Ishikawa (cell line): ENCODE measurements around the gene DISP2.

Experiments used
- CEBPB ChIP-seq: IDR thresholded peaks from 2 replicates; pipeline ENCODE4 v1.6.1; 2012
- CREB1 ChIP-seq: IDR thresholded peaks from 2 replicates; pipeline ENCODE4 v1.6.1; 2012; ENCODE audit warnings: low read depth
- EGR1 ChIP-seq: IDR thresholded peaks from 2 replicates; pipeline ENCODE4 v1.6.1; 2012
- EP300 ChIP-seq: IDR thresholded peaks from 2 replicates; pipeline ENCODE4 v1.6.1; 2012; ENCODE audit warnings: borderline replicate concordance
- FOXM1 ChIP-seq: IDR thresholded peaks from 2 replicates; pipeline ENCODE4 v1.6.1; 2012; ENCODE audit warnings: low read depth, borderline replicate concordance
- NFIC ChIP-seq: IDR thresholded peaks from 2 replicates; pipeline ENCODE4 v1.6.1; 2012
- RAD21 ChIP-seq: IDR thresholded peaks from 2 replicates; pipeline ENCODE4 v1.6.1; 2012; ENCODE audit warnings: low read depth
- TAF1 ChIP-seq: IDR thresholded peaks from 2 replicates; pipeline ENCODE4 v1.6.1; 2012; ENCODE audit warnings: low read depth, mild to moderate bottlenecking
- TCF12 ChIP-seq: IDR thresholded peaks from 2 replicates; pipeline ENCODE4 v1.6.1; 2012; ENCODE audit warnings: low read depth
- TEAD4 ChIP-seq: IDR thresholded peaks from 2 replicates; pipeline ENCODE4 v1.6.1; 2012
- USF1 ChIP-seq: IDR thresholded peaks from 2 replicates; pipeline ENCODE4 v1.6.1; 2012
- YY1 ChIP-seq: IDR thresholded peaks from 2 replicates; pipeline ENCODE4 v1.6.1; 2012; ENCODE audit warnings: low read depth
- ZBTB7A ChIP-seq: IDR thresholded peaks from 2 replicates; pipeline ENCODE4 v1.6.1; 2012; ENCODE audit warnings: low read depth
- TF ChIP-seq, protein P1 (sequence below): IDR thresholded peaks from 2 replicates; pipeline ENCODE4 v1.6.1; 2012
- TF ChIP-seq, protein P2 (sequence below): IDR thresholded peaks from 2 replicates; pipeline ENCODE4 v1.6.1; 2012; ENCODE audit warnings: low read depth, mild to moderate bottlenecking

Gene DISP2

GRCh38 chr15:40328176-40328575 is 29.8 kb upstream of the DISP2 start:
- TF ChIP-seq NFIC (no peak), YY1 (no peak), EP300 (no peak), CREB1 (no peak), FOXM1 (no peak), USF1 (no peak), RAD21 (no peak), TEAD4 (no peak), ZBTB7A (no peak), TAF1 (no peak), TCF12 (no peak), CEBPB (no peak), EGR1 (no peak)
- TF ChIP-seq, protein P1, sequence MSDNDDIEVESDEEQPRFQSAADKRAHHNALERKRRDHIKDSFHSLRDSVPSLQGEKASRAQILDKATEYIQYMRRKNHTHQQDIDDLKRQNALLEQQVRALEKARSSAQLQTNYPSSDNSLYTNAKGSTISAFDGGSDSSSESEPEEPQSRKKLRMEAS: no peak
- TF ChIP-seq, protein P2, sequence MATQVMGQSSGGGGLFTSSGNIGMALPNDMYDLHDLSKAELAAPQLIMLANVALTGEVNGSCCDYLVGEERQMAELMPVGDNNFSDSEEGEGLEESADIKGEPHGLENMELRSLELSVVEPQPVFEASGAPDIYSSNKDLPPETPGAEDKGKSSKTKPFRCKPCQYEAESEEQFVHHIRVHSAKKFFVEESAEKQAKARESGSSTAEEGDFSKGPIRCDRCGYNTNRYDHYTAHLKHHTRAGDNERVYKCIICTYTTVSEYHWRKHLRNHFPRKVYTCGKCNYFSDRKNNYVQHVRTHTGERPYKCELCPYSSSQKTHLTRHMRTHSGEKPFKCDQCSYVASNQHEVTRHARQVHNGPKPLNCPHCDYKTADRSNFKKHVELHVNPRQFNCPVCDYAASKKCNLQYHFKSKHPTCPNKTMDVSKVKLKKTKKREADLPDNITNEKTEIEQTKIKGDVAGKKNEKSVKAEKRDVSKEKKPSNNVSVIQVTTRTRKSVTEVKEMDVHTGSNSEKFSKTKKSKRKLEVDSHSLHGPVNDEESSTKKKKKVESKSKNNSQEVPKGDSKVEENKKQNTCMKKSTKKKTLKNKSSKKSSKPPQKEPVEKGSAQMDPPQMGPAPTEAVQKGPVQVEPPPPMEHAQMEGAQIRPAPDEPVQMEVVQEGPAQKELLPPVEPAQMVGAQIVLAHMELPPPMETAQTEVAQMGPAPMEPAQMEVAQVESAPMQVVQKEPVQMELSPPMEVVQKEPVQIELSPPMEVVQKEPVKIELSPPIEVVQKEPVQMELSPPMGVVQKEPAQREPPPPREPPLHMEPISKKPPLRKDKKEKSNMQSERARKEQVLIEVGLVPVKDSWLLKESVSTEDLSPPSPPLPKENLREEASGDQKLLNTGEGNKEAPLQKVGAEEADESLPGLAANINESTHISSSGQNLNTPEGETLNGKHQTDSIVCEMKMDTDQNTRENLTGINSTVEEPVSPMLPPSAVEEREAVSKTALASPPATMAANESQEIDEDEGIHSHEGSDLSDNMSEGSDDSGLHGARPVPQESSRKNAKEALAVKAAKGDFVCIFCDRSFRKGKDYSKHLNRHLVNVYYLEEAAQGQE: no peak

DNA sequence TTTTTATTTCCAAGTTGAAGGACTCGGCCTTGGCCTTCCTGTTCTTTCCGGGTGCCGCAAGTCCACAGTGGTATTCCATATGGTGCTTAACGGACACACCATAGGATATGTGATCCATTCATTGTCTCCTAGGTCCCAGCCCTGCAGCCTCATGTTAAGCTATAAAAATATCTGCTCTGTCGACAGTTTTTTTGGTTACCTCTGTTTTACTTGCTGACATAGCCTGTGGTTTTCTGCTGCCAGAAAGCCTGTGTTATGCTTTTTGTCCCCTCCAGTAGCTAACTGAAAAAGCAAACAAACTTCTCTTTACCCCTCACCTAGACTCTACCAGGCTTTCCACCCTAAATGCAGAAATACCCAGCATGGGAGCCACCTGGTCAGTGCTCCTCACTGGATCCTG is 29.3 kb upstream of the DISP2 start:
- TF ChIP-seq CEBPB (no peak), TCF12 (no peak), YY1 (no peak), USF1 (no peak), EGR1 (no peak), NFIC (no peak), ZBTB7A (no peak), RAD21 (no peak), TAF1 (no peak), FOXM1 (no peak), CREB1 (no peak), TEAD4 (no peak), EP300 (no peak)
- TF ChIP-seq, protein P2: no peak
- TF ChIP-seq, protein P1: no peak

GRCh38 chr15:40329804-40330203 is 28.2 kb upstream of the DISP2 start:
- TF ChIP-seq FOXM1 (no peak), USF1 (no peak)

GRCh38 chr15:40330368-40330836 is 27.6 kb upstream of the DISP2 start:
- TF ChIP-seq EP300 (no peak), TEAD4 (no peak), TAF1 (no peak), YY1 (no peak), EGR1 (no peak), CEBPB (no peak), NFIC (no peak), RAD21 (no peak), FOXM1 (no peak), USF1 (no peak), CREB1 (no peak), ZBTB7A (no peak), TCF12 (no peak)
- TF ChIP-seq, protein P2: no peak
- TF ChIP-seq, protein P1: no peak
